Calu3 (cell line): Measurements from ENCODE around the gene BEX3. TPM values are rescaled to one million over a fixed set of nuclear protein-coding genes. Genes with fewer than 3 reads are reported as not detected.

ENCODE experiments used
- BruUV-seq: library from RNA; stranded (reverse); fragments of 400-500 nt; replicated peaks from 2 replicates; lab custom pipeline; 2021; lab: Mats Ljungman, UMichigan
- CTCF ChIA-PET: fragments of 300-600 bp; sonication (Branson Sonifier 250); formaldehyde crosslinking; loops from one replicate; lab custom pipeline; 2022; ENCODE audit warnings: antibody characterized with exemption; lab: Charles Lee
- DNase-seq: peaks from one replicate; pipeline ENCODE4 v3.0.0; 2022
- H3K27ac Mint-ChIP-seq: one replicate; pipeline ENCODE4 v1.8.0; 2022; ENCODE audit warnings: mixed read lengths; ENCODE audit not compliant: unreplicated experiment
- H3K27me3 Mint-ChIP-seq: one replicate; pipeline ENCODE4 v1.8.0; 2022; ENCODE audit warnings: mixed read lengths; ENCODE audit not compliant: unreplicated experiment
- H3K36me3 Mint-ChIP-seq: one replicate; pipeline ENCODE4 v1.8.0; 2022; ENCODE audit warnings: mild to moderate bottlenecking, moderate library complexity, mixed read lengths; ENCODE audit not compliant: insufficient read depth, unreplicated experiment
- H3K4me1 Mint-ChIP-seq: one replicate; pipeline ENCODE4 v1.8.0; 2022; ENCODE audit warnings: mild to moderate bottlenecking, low read depth, mixed read lengths; ENCODE audit not compliant: unreplicated experiment
- H3K4me3 Mint-ChIP-seq: one replicate; pipeline ENCODE4 v1.8.0; 2022; ENCODE audit warnings: mild to moderate bottlenecking, low read depth, moderate library complexity, mixed read lengths; ENCODE audit not compliant: unreplicated experiment
- H3K9me3 Mint-ChIP-seq: one replicate; pipeline ENCODE4 v1.8.0; 2022; ENCODE audit warnings: low read depth, mixed read lengths; ENCODE audit not compliant: unreplicated experiment
- intact Hi-C: fragments of 100-400 bp; cut with micrococcal nuclease; formaldehyde crosslinking; loops from one replicate; pipeline ENCODE4 v1.10.0; 2022; ENCODE audit not compliant: unreplicated experiment
- total RNA-seq: library from RNA; stranded (reverse); gene quantifications from 2 replicates; pipeline ENCODE4 v1.2.3, GENCODE V29; 2022
- TF ChIP-seq, protein P1 (sequence below): fragments of 200-600 bp; IDR thresholded peaks from one replicate; pipeline ENCODE4 v1.8.0; 2022; ENCODE audit warnings: antibody characterized with exemption; ENCODE audit not compliant: unreplicated experiment

The BEX3 gene
- total RNA-seq, 1 experiment from 2014 or later = 117 TPM

GRCh38 chrX:103414561-103414960, 38.2 kb downstream of the BEX3 start:
- CTCF ChIA-PET = no interaction called here
- Mint-ChIP-seq H3K4me1 (no peaks in the 10 kb centered on the region), H3K27me3 (no peaks in the 10 kb centered on the region), H3K36me3 (no peaks in the 10 kb centered on the region), H3K9me3 (no peaks in the 10 kb centered on the region), H3K27ac (no peak overlapping the region), H3K4me3 (no peak overlapping the region)
- no peak for DNase-seq
- intact Hi-C loops = no loop called here
- TF ChIP-seq, protein P1, sequence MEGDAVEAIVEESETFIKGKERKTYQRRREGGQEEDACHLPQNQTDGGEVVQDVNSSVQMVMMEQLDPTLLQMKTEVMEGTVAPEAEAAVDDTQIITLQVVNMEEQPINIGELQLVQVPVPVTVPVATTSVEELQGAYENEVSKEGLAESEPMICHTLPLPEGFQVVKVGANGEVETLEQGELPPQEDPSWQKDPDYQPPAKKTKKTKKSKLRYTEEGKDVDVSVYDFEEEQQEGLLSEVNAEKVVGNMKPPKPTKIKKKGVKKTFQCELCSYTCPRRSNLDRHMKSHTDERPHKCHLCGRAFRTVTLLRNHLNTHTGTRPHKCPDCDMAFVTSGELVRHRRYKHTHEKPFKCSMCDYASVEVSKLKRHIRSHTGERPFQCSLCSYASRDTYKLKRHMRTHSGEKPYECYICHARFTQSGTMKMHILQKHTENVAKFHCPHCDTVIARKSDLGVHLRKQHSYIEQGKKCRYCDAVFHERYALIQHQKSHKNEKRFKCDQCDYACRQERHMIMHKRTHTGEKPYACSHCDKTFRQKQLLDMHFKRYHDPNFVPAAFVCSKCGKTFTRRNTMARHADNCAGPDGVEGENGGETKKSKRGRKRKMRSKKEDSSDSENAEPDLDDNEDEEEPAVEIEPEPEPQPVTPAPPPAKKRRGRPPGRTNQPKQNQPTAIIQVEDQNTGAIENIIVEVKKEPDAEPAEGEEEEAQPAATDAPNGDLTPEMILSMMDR = no peak
- BruUV-seq = no TSS peak

- no peaks in the 10 kb centered on the region for H3K4me1 Mint-ChIP-seq
- CTCF ChIA-PET = no interaction called here
- no peaks in the 10 kb centered on the region for H3K27me3 Mint-ChIP-seq
- intact Hi-C loops = no loop called here
- no peaks in the 10 kb centered on the region for H3K9me3 Mint-ChIP-seq
- no peak for DNase-seq
- no peaks in the 10 kb centered on the region for H3K36me3 Mint-ChIP-seq
- no peak overlapping the region for H3K27ac Mint-ChIP-seq
- BruUV-seq = no TSS peak
- H3K4me3 Mint-ChIP-seq = no peak overlapping the region
- TF ChIP-seq, protein P1 = no peak
These were observed 38.7 kb downstream of the BEX3 start for GRCh38 chrX:103415068-103415467.

GRCh38 chrX:103415528-103415927, 39.2 kb downstream of the BEX3 start:
- H3K4me3 Mint-ChIP-seq = no peak overlapping the region
- no peaks in the 10 kb centered on the region for H3K27me3 Mint-ChIP-seq
- no peak for DNase-seq
- no peaks in the 10 kb centered on the region for H3K36me3 Mint-ChIP-seq
- H3K27ac Mint-ChIP-seq = no peak overlapping the region
- no TSS peak for BruUV-seq
- TF ChIP-seq, protein P1 = no peak
- CTCF ChIA-PET = no interaction called here
- no peaks in the 10 kb centered on the region for H3K9me3 Mint-ChIP-seq
- no peaks in the 10 kb centered on the region for H3K4me1 Mint-ChIP-seq
- intact Hi-C loops = no loop called here

GRCh38 chrX:103417370-103417769, 41.0 kb downstream of the BEX3 start:
- BruUV-seq = no TSS peak
- no peak for DNase-seq
- intact Hi-C loops = no loop called here
- no peak overlapping the region for H3K27ac Mint-ChIP-seq
- H3K36me3 Mint-ChIP-seq = no peaks in the 10 kb centered on the region
- no peaks in the 10 kb centered on the region for H3K9me3 Mint-ChIP-seq
- TF ChIP-seq, protein P1 = no peak
- no peaks in the 10 kb centered on the region for H3K4me1 Mint-ChIP-seq
- H3K27me3 Mint-ChIP-seq = no peaks in the 10 kb centered on the region
- no peak overlapping the region for H3K4me3 Mint-ChIP-seq
- CTCF ChIA-PET = no interaction called here
